DMS 273 treated with DMSO at 0.1 percent for 48 hours (cell line): ENCODE measurements around the gene C1QA.
"Not testable (repeated sequence)": the region's sequence is repeated elsewhere in the genome, so short reads cannot be mapped to it uniquely, and the experiment has no call there.

ENCODE experiments used
- DNase-seq: peaks from one replicate; lab custom pipeline; 2025; lab: John Stamatoyannopoulos, UW

The C1QA gene

GRCh38 chr1:22641247-22641646 lies 4.8 kb downstream of the C1QA start:
- DNase-seq = no peak

- no peak for DNase-seq
Observed at GRCh38 chr1:22641906-22642636, 5.6 kb downstream of the C1QA start.

GRCh38 chr1:22643381-22643780 lies 7.0 kb downstream of the C1QA start, which contains the start of gene C1QC:
C1QC (plus strand) TSS chr1:22643633; CDS start chr1:22644024, 391 bp downstream.
- DNase-seq = no peak

- no peak for DNase-seq
Observed at GRCh38 chr1:22643928-22644327, 7.5 kb downstream of the C1QA start.

GRCh38 chr1:22645931-22646330 lies 9.5 kb downstream of the C1QA start:
- no peak for DNase-seq

GRCh38 chr1:22646384-22646783 lies 10.0 kb downstream of the C1QA start:
- DNase-seq = no peak

- DNase-seq = no peak
Observed at GRCh38 chr1:22650089-22650693, 13.8 kb downstream of the C1QA start.

- no peak for DNase-seq
Observed at GRCh38 chr1:22651941-22652856, 15.8 kb downstream of the C1QA start.

- DNase-seq = no peak
Observed at GRCh38 chr1:22652881-22653316, 16.5 kb downstream of the C1QA start, which contains the start of gene C1QB. C1QB (plus strand) TSS chr1:22653236; CDS start chr1:22659463, 6,227 bp downstream.

- no peak for DNase-seq
Observed at GRCh38 chr1:22654692-22655091, 18.3 kb downstream of the C1QA start.

GRCh38 chr1:22658385-22659163 lies 22.1 kb downstream of the C1QA start:
- DNase-seq = no peak

GRCh38 chr1:22660716-22661241 lies 24.4 kb downstream of the C1QA start:
- DNase-seq = no peak

GRCh38 chr1:22661880-22662279 lies 25.5 kb downstream of the C1QA start:
- no peak for DNase-seq

GRCh38 chr1:22662318-22662717 lies 25.9 kb downstream of the C1QA start:
- peak; percentile 38 for DNase-seq

GRCh38 chr1:22662986-22663408 lies 26.6 kb downstream of the C1QA start:
- no peak for DNase-seq

GRCh38 chr1:22665752-22666151 lies 29.3 kb downstream of the C1QA start:
- DNase-seq = no peak

- no peak for DNase-seq
Observed at GRCh38 chr1:22666412-22666811, 30.0 kb downstream of the C1QA start.

GRCh38 chr1:22668840-22669239 lies 32.4 kb downstream of the C1QA start:
- DNase-seq = not testable (repeated sequence)

- DNase-seq = no peak
Observed at GRCh38 chr1:22670352-22670975, 34.0 kb downstream of the C1QA start.

- no peak for DNase-seq
Observed at GRCh38 chr1:22671999-22672398, 35.6 kb downstream of the C1QA start.
